Thoracic aorta (tissue), 2 donors: ENCODE measurements around the gene RIMBP2. TPM values are rescaled to one million over a fixed set of nuclear protein-coding genes. Genes with fewer than 3 reads are reported as not detected.

Source experiments
- ATAC-seq: fragments of 150-250 bp; one replicate; pipeline ENCODE4 v1.8.0; 2017; ENCODE audit warnings: low read depth; ENCODE audit not compliant: insufficient number of reproducible peaks, low FRiP score
- DNase-seq: peaks from one replicate; pipeline ENCODE4 v3.0.0-alpha.2; 2020; ENCODE audit warnings: low spot score
- H3K27ac ChIP-seq, 2 donors: fragments of 200-600 bp; sonication (generic); 1 replicate in 1 of 2; 2 replicates in 1 of 2; pipeline ENCODE4 v1.5.1; 2016; ENCODE audit warnings: mild to moderate bottlenecking in 2 of 2, moderate library complexity in 2 of 2
- H3K27me3 ChIP-seq: fragments of 200-600 bp; sonication (generic); replicated peaks from 2 replicates; pipeline ENCODE4 v1.6.0; 2016; ENCODE audit warnings: mild to moderate bottlenecking; ENCODE audit not compliant: insufficient read depth
- H3K36me3 ChIP-seq: fragments of 200-600 bp; sonication (generic); one replicate; pipeline ENCODE4 v1.5.1; 2016
- H3K4me1 ChIP-seq, 2 donors: fragments of 200-600 bp; sonication (generic); 1 replicate in 1 of 2; 2 replicates in 1 of 2; pipeline versions ENCODE4 v1.5.1 to v1.6.0; 2016; ENCODE audit warnings: low read depth in 2 of 2, mild to moderate bottlenecking in 1 of 2; ENCODE audit not compliant: control insufficient read depth in 1 of 2
- H3K4me3 ChIP-seq: fragments of 200-600 bp; sonication (generic); 2 replicates; pipeline ENCODE4 v1.5.1; 2016; ENCODE audit warnings: mild to moderate bottlenecking
- H3K9me3 ChIP-seq: fragments of 200-600 bp; sonication (generic); 2 replicates; pipeline ENCODE4 v1.5.1; 2016
- total RNA-seq, 2 donors: library from RNA; depleted of rRNA; stranded (reverse); fragments of >200 nt; gene quantifications; one replicate each; pipeline versions ENCODE4 v1.1.0 to v1.2.3, GENCODE V29; 2016
- TF ChIP-seq, protein P1 (sequence below): fragments of 200-600 bp; sonication (generic); IDR thresholded peaks from one replicate; pipeline ENCODE4 v1.5.1; 2019; ENCODE audit warnings: antibody characterized with exemption

RIMBP2 gene
- total RNA-seq, 2 donors from 2014 or later: 0.54 to 0.92 TPM

DNA sequence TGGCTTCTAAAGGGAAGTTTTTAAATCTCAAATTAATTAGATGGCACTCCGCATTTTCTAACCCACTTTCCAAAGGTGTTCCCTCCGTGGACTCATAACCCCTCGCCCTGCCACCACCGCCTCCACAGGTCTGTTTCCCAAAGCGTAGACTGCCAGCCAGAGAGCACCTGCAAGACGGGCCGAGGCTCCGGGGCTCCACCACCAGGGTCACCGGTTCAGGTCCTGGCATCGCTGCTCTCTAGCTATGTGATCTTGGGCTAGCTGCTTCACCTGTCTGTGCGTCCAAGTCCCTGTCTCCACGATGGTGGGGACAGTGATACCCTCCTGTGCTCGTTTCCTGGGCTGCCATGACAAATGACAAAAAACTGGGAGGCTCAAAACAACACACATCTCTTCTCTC, 11.5 kb downstream of the RIMBP2 start:
- Histone ChIP-seq H3K27ac (no peak overlapping the region), H3K4me1 (no peaks in the 10 kb centered on the region), H3K9me3 (no peaks in the 10 kb centered on the region), H3K4me3 (no peak overlapping the region), H3K36me3 (no peaks in the 10 kb centered on the region), H3K27me3 (no peaks in the 10 kb centered on the region)
- TF ChIP-seq, protein P1, sequence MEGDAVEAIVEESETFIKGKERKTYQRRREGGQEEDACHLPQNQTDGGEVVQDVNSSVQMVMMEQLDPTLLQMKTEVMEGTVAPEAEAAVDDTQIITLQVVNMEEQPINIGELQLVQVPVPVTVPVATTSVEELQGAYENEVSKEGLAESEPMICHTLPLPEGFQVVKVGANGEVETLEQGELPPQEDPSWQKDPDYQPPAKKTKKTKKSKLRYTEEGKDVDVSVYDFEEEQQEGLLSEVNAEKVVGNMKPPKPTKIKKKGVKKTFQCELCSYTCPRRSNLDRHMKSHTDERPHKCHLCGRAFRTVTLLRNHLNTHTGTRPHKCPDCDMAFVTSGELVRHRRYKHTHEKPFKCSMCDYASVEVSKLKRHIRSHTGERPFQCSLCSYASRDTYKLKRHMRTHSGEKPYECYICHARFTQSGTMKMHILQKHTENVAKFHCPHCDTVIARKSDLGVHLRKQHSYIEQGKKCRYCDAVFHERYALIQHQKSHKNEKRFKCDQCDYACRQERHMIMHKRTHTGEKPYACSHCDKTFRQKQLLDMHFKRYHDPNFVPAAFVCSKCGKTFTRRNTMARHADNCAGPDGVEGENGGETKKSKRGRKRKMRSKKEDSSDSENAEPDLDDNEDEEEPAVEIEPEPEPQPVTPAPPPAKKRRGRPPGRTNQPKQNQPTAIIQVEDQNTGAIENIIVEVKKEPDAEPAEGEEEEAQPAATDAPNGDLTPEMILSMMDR: no peak
- ATAC-seq: no peak
- DNase-seq: no peak

DNA sequence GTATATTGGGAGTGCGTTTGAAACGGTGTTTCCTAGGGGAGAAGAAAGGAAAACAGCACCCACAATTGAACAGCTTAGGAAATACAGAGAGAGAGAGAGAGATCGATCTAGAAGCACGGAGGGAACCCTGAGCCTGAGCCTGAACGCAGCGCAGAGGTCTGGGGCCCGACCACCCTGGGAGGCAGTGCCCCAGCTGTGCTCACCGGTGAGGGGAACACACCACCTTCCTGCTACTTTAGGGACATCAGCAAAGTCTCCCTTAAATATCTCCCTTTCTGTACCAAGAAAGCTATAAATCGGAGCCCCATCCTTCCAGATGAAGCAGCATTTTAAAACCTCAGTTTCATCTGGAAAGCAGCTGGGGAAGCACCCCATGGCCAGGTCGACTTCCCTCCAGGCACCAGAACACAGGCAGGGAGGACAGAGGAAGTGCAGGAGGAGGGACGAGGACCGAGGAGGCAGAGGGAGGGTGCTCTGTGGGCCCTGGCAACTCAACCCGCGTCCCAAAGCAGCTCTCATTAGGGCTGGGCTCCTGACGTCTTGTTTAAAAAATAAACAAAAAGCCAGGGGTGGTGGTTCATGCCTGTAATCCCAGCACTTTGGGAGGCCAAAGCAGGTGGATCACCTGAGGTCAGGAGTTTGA, 12.2 kb downstream of the RIMBP2 start:
- H3K4me1 ChIP-seq: no peaks in the 10 kb centered on the region
- H3K4me3 ChIP-seq: no peak overlapping the region
- ATAC-seq (no peak), DNase-seq (no peak)
- no peaks in the 10 kb centered on the region for H3K36me3 ChIP-seq
- H3K27me3 ChIP-seq: no peaks in the 10 kb centered on the region
- TF ChIP-seq, protein P1: no peak
- no peak overlapping the region for H3K27ac ChIP-seq
- H3K9me3 ChIP-seq: no peaks in the 10 kb centered on the region

DNA sequence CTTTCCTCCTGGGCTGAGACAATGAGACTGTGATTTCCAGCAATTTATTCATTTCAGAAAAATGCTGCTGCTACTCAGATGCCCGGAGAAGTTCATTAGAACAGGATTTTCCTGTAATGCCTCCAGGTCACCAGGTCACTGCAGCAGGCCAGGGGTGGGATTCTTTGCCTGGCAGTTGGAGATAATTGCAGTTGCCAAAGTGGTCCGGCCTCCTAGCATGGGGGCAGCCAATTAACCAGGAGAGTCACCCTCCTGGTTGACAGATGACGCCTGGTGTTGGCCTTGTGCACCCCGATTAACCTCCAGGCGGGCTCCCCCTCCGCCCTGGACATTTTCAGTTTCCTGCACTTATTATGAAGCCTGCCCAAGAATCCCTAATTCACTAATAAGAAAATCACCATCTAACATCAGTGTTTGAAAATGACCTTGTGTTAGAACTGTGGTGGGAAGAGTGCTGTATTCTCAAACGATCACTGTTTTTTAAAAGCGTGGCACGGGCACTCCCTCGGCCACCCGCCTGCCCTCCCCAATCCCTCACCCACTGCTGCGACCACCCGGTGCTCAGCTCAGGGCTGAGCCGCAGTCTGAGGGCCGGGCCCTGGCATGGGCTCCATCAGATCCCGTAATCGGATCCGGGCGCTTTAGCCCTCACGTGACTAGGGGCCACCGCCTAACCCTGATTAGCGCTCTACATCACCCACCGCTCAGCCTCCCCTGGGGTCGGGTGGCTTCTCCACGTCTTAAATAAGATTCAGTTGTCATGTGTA, 12.9 kb downstream of the RIMBP2 start:
- ATAC-seq (no peak), DNase-seq (no peak)
- TF ChIP-seq, protein P1: no peak

DNA sequence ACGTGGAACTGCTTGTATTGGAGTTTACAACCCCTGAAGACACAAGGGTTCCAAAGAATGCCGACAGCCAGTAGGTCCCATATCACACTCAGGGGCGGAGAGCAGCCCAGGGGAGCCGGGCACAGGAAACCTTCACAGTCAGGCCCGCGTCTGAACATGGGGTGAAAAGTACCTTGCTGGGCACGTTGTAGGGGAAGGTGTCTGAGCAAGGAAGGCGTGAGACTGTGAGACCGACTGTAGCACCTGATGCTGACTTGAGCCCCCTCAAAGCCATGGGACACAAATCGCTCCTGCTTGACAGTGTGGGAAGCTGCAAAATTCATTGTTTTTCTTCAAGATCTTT, 14.7 kb downstream of the RIMBP2 start:
- Histone ChIP-seq H3K9me3 (no peaks in the 10 kb centered on the region), H3K4me1 (no peaks in the 10 kb centered on the region), H3K27ac (no peak overlapping the region), H3K36me3 (no peaks in the 10 kb centered on the region), H3K4me3 (no peak overlapping the region), H3K27me3 (no peaks in the 10 kb centered on the region)
- TF ChIP-seq, protein P1: no peak
- ATAC-seq: no peak
- no peak for DNase-seq

More for the DNA sequence above, 12.9 kb downstream of the RIMBP2 start:
- Histone ChIP-seq H3K27ac (no peak overlapping the region), H3K27me3 (no peaks in the 10 kb centered on the region), H3K4me1 (no peaks in the 10 kb centered on the region), H3K36me3 (no peaks in the 10 kb centered on the region), H3K4me3 (no peak overlapping the region), H3K9me3 (no peaks in the 10 kb centered on the region)

DNA sequence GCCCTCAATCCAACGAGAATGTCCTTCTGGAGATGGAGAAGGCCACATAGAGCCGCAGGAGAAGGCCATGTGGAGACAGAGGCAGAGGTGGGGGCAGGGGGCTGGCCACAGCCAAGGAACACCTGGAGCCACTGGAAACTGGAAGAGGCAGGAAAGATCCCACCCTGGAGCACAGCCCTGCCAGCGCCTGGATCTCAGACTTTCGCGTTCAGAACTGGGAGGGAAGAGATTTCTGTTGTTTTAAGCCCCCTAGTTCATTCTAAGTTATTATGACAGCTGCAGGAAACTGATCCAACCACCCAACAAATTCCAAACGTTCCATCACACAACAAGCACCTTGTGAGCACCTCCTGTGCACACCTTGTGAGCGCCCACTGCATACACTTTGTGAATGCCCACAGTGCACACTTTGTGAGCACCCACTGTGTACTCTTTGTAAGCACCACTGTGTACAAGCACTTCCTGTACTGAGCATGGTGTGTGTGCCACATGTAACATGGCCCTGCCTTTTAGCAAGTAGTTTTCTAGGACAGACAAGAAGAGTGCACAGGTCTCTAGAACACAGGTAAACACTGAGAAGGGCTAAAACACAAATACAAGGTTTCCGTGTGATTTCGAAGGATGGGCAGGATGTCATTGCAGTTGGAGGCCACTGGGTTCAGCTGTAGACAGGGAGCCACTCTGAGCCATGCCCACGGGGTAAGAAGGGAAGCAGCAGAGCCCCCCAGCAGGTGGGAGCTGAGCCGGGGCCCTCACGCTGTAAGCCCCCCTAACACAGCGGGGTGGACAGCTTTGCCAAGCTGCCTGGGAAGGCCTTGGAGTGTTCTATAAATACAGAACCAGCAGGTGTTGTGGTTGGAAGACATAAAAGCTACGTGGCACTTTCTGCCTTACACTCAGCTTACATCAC, 15.4 kb downstream of the RIMBP2 start:
- Histone ChIP-seq H3K9me3 (no peaks in the 10 kb centered on the region), H3K27ac (no peak overlapping the region), H3K36me3 (no peaks in the 10 kb centered on the region), H3K4me1 (no peaks in the 10 kb centered on the region), H3K27me3 (no peaks in the 10 kb centered on the region), H3K4me3 (no peak overlapping the region)
- TF ChIP-seq, protein P1: no peak
- ATAC-seq (no peak), DNase-seq (no peak)
